ENCODE results near the gene THSD4.
"Not testable (repeated sequence)": the region's sequence is repeated elsewhere in the genome, so short reads cannot be mapped to it uniquely, and the experiment has no call there.

The THSD4 gene

DNA sequence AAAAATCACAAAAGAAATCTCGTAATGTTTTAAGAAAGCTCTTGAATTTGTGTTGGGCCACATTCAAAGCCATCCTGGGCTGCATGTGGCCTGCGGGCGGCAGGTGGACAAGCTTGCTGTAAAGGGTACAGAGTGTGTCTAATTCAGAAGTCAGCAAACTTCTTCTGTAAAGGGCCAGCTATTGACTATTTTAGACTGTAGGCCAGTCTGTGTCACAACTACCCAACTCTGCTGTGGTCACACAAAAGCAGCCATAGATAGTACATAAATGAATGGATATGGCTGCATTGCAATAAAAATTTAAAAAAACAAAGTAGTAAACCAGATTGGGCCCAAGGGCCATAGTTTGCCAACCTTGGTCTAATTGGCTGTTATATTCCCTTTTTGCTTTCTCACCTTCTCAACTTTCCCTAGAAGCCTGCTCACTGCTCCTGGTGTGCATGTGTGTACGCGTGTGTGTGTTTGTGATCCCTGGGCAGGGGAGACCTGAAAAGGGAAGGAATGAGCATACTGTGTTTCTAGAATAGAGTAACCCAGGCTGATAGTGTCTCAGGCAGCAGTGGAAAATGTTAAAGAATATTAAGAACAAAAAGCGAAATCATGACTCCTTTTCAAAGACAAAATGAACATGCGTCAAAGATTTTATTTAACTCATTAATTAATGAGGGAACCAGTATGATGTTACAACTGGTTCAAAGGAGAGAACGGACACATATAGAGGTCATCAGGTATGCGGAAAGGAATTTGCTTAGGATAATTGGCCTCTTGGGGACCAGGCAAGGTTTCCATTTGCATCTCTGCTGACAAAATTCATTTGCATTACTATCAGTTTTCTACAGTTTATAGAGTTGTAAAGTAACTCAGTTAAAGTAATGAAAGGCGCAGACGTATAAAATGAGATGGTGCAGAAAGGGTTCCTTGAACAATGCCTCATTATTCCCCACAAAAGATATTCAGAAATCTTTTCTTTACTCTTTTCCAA is 248.0 kb downstream of the THSD4 start:
- DNase-seq: no peak

GRCh38 chr15:71364117-71364584 is 248.9 kb downstream of the THSD4 start:
- no peak for DNase-seq

GRCh38 chr15:71366522-71366921 is 251.3 kb downstream of the THSD4 start:
- no peak for DNase-seq

DNA sequence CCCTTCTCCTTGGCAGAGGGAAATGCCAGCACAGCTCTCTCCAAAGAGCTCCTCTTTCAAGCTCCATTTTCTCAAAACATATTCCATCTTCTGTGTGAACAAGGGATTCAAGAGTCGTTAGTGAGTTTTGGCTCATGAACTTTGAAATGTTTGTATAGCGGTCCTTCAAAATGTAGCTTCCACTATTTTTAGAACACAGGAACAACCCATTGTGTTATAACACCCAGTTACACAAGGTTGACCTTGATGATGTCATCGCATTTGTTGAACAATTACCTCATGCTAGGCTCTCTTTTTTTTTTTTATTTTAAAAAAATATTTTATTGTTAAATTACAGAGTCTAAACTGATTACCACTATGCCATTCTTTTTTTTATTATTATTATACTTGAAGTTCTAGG is 251.7 kb downstream of the THSD4 start:
- DNase-seq: no peak

GRCh38 chr15:71367737-71368136 is 252.5 kb downstream of the THSD4 start:
- not testable (repeated sequence) for DNase-seq

DNA sequence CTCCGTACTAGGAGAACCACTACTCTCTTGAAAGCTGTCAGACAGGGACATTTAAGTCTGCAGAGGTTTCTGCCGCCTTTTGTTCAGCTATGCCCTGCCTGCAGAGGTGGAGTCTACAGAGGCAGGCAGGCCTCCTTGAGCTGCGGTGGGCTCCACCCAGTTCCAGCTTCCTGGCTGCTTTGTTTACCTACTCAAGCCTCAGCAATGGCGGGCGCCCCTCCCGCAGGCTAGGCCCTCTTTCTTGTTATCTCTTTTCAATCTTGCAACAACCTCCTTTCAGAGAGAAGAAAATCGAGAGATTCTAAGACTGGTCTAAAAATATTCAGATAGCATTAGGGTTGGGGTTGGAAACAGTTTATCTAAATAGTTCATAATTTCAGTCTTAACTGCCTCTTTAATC is 257.5 kb downstream of the THSD4 start:
- DNase-seq: not testable (repeated sequence)

- no peak for DNase-seq
Observed at GRCh38 chr15:71373917-71374316, 258.6 kb downstream of the THSD4 start.

GRCh38 chr15:71374607-71375352 is 259.5 kb downstream of the THSD4 start:
- peak; percentile 34 for DNase-seq

- no peak for DNase-seq
Observed at GRCh38 chr15:71375934-71376333, 260.7 kb downstream of the THSD4 start.

- no peak for DNase-seq
Observed at GRCh38 chr15:71379893-71380292, 264.6 kb downstream of the THSD4 start.

DNA sequence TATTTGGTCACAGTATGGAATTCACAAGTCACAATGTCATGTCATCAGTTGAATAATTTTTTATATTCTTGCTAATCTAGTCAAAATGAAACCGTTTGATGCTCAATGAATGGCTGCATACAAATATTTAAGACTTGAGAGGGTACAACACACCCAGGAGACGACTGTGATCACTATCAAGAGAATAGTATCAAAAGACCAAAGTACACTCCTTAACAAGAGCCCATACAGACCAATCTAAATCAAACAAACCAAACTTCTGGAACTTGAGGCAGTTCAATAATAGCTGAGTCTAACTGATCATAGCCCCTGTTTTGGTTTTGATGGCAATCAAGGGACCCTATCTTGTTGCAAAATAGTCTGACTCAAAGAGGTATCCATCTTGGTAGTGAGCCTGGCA is 265.1 kb downstream of the THSD4 start:
- DNase-seq: no peak

GRCh38 chr15:71384501-71384900 is 269.2 kb downstream of the THSD4 start:
- no peak for DNase-seq

DNA sequence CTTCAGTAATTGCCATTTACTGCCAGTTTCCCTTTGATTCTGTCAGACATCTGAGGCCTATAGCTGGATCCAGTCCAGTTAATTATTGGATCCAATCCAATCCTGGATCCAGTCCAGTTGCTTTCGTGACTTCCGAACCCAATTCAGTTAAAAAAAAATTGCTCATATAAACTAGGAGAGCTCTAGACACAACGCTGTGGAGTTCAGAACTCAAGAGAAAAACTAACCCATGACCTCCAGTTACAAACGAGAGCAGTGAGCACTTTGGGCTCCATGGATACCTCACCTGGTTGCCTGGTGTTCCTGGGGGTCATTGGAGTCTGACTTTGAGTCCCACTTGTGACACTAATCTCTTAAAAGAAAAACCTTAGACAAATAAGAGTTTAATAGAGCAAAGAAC is 269.8 kb downstream of the THSD4 start:
- DNase-seq: peak; percentile 27

DNA sequence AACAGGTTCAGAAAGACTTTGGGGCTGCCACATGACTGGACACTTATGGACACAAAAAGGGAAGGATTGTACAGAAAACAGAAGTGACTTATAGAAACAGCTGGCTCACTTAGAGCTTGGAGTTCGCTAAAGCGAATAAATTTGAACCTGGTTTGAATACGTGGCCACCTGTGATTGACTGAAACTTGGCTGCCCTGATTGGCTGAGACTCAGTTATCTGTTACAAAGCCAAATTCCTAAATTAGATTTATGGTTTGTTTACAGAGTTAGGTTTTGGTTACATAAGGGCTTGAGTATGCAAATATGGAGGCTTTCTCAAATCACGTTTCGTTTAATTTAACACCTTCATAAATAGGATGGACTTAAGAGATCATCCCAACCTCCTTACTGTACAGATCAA is 270.2 kb downstream of the THSD4 start:
- no peak for DNase-seq

- no peak for DNase-seq
Observed at GRCh38 chr15:71386005-71386404, 270.7 kb downstream of the THSD4 start.

DNA sequence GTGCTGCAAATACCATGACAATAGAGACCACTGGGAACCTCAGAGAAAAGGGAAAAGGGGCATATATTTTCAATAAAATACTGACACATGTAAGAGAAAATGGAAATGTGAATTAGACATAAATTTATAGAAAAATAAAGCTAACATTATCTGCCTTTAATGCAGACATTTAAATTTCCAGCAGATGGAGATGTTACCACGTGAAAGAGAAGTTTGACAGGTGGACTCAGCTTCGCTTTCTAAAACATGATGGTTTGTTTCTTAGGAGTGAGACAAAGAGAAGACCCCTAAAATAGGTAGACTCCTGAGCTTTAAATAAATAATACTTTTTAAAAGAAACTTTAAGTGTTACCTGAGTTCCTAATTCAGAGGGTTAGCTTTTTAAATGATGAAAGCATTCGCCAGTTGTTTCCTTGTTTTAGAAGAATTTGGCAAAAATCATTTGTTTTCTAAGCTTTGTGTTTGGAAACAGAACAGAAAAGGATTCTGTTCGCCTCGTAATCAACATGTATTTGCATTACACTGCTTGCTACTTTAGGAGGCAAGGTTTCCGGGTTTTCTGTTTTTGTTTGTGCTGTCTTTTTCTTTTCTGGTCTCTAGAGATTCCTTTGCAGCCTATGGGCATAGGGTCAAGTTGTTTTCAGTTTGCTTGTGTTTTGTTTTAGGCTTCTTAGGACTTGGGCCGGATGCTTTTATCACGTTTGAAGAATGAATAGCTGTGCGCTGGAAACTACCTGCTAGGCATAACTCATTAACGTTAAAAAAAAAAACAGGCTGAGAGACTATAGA is 271.4 kb downstream of the THSD4 start:
- DNase-seq: no peak

DNA sequence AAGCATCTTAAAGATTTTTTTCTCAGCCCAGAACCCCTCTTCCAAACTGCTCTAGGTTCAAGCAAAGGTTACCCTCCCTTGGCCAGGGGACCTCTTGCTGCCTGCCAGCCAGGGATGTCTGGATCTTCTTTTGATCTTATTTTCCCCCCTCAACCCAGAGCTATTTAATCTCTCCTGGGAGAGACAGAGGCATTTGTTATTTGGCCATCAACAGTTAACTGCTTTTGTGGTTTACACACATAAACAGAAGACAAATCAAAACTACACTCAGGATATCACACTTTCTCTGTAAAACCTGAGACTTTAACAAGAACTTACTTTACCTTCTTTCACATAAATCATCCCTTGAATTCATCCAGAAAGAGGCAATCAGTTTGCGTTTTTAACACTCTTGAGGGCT is 272.5 kb downstream of the THSD4 start:
- no peak for DNase-seq

- DNase-seq: no peak
Observed at GRCh38 chr15:71390096-71390495, 274.8 kb downstream of the THSD4 start.

DNA sequence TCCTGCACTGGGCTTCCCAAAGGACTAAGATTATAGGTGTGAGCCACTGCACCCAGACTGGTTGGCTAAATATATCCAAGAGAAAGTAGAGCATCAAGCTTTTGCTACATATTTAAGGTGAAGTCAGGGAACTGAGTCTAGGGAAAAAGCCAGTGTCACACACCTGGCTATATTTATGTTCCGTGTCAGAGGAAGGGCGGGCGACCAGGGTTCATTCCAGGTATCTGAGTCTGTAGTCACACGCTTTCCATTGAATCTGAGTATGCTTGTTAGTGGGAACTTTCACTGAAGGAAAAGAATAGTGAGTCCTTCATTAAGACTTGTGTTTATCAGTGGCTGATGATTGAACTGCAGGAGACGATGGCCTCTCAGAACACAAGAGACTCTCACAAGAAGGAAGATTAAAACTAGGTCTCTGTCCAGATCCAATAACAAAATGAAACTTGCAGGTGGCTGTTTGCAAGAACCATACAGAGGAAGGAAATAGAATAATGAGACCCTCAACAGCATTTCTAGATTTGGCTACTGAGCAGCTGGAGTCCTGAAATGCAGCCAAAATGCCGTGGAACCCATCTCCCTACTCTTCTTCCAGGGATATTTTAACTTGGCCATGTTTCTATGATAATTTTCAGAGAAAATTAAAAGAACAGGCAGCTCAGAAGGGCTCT is 276.3 kb downstream of the THSD4 start:
- DNase-seq: no peak

DNA sequence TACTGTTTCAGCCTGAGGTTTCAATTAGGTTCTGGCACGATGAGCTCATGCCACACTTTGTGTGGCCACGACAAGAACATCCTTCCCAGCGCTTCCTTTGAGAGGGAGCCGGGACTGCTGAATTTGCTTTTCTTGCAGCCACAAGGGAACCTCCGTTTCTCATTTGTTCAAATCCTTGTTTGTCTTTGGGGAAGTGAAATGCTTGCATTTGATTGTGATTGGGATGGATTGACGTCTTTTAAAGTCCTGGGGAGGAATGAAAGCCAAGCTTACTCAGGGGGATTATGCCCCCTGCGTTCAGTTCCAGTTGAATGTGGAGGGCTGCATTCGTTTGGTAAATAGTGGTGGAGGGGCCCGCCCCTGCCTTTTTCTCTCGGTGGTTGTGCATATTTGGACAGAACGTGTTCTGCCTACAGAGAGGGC is 277.6 kb downstream of the THSD4 start:
- DNase-seq: no peak

DNA sequence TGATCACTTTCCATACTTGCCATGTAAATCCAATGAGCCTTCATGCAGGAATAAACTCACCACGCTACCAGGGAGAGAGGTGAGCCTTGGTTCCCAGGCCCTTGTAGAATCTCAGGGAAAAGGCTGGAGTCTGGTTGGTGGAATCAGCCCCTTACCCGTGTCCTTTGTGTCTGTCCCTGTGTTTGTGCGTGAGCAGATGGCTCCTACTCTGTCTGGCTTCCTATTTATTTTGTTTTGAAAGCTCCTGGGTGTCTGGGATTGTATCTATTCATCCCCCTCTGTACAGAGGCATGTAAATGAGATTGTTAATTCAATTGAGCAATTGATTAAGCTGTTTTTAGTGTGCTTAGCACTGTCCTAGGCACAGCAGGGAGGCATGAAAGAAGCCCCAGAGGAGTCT is 278.1 kb downstream of the THSD4 start:
- no peak for DNase-seq

DNA sequence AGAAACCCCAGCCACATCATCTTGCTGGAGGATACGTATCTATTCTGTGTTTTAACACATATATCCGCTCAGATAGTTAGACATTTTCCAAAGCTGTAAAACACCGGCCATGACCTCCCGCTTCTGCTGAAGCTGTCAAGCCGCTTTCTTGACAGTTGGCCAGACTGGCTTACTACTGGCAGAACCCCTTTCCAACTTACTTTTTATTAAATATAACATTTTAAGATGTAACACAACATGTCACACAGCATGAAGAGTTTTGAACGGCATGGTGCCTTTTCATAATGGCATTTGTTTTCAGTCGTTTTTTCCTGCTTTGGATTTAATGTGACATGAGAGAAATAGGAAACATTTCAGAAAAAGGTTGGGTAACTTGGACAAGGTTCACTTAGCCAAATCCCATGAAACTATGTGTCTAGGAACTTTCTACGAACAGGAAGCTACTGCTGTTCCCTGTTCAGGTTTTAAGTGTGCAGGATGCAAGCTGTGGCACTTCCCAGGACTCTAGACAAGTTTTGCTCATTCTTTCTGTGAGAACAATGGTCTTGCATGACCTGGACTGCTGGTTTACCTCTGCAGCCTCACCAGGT is 281.4 kb downstream of the THSD4 start:
- no peak for DNase-seq
